Middle frontal gyrus (tissue), 1 donor: ENCODE results near the gene TMEM255B.

Experiments used
- DNase-seq: peaks from one replicate; pipeline ENCODE4 v3.0.0-alpha.2; 2015; ENCODE audit warnings: low spot score; ENCODE audit errors: extremely low spot score

TMEM255B gene

DNA sequence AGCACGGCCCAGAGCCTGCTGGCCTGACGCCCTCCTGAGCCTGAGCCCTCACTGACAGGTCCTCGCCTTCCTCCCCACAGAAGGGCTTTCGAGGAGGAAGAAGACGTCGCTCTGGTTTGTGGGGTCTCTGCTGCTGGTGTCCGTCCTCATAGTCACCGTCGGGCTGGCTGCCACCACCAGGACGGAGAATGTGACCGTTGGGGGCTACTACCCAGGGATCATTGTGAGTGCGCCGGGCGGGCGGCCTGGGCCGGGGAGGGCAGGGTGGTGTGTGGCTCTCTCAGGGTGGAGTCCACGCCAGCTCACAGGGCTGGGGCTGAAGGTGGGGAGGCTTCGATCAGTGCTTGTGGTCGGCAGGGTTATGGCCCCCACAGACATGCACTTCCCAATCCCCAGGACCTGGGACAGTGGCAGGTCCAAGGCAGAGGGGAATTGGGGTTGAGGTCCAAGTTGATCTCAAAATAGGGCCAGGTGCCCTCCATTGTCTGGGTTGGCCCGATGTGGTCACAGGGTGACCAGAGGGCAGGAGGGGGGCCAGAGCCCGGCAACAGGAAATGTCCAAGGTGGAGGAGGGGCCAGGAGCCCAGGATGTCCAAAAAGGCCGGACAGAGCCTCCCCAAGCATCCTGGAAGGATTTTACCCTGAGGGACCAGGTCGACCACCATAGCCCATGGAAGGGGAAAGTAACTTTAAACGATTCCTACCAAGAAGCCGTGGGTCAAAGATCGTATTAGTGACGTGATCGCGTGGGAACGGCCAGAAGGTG, 7.2 kb downstream of the TMEM255B start:
- DNase-seq: no peak

DNA sequence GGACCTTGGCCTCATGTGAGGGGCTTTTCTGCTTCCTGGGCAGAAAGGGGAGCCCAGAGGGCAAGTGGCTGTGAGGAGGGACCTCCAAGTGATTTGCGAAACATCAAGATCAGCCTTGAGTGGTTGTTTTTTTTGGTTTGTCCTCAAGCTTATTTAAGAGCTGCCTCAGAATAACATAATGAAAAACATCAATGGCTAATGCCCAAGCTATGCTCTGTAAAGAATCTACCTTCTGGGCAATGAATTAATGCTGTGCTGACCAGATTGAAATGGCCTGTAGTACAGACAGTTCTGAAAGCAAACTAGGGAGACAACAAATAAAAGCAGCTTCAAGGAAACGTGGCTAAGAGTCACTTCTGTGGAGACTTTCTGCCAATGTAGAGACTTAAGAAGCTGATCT, 8.3 kb downstream of the TMEM255B start:
- DNase-seq: no peak

DNA sequence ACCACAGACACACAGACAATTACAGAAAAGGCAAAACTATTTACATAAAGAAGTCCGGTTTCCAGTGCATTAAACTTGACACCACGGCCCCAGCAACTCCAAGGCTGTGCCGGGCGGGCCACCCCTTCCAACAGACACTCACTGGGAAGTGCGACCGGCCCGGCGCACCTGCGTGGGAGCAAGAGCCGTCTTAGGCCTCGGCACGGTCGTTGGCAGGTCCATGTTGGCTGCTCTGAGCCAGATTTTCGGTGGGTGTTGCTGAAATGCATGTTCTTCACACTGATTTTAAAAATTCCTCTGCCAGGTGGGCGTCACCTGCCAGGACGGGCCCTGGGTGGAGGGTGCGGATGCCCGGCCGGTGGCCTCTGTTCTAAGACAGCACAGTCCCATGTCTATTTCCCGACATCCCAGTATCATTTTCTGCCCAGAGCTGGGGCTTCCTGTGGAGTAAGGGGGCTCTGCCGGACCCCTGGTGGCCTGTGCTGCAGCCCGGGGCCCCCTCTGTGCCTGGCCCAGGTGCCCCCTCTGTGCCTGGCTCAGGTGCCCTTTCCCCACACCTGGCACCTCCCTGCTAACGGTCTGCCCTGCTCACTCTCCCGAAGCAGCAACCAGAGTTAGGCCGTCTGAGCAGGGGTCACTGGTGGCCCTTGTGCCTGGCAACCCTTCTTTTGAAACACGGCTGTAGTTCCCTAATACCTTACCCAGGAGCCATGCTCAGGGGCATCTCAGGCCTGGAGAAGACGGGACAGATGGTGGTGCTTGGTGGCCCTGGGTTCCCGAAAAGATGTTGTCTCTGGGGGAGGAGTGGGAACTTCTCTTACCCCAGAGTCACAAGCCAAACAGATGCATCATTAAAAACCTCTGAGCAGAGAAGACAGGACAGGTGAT, 9.2 kb downstream of the TMEM255B start:
- no peak for DNase-seq

DNA sequence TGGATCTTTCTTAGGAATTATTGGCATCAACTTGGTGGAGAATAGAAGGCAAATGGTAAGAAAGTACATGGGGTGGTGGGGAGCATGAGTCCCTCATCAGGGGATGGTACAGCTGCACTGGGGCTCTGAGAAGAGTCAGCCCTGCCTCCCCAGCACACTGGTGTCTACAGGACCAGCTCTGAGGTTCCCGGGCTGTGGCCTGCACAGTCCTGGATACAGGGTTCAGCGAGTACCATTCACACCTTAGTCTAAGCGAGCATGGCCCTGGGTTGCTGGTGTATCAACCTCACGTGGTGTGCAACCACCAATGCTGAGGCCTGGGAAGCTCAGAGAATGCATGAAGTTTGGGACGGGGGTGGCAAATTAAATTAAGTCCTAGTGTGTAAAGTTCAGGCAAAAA, 10.1 kb downstream of the TMEM255B start:
- DNase-seq: no peak

DNA sequence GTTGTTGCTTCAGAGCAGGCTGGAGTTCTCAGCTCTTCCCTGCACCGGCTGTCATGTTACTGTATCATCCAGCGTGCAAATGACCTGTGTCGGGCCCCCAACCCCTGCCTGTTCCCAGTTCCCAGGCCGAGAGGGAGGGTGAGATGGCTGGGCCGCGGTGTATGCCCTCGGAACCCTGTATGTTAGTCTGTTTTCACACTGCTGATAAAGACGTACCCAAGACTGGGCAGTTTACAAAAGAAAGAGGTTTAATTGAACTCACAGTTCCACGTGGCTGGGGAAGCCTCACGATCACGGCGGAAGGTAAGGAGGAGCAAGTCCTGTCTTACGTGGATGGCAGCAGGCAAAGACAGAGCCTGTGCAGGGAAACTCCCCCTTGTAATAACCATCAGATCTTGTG, 10.9 kb downstream of the TMEM255B start:
- DNase-seq: no peak

DNA sequence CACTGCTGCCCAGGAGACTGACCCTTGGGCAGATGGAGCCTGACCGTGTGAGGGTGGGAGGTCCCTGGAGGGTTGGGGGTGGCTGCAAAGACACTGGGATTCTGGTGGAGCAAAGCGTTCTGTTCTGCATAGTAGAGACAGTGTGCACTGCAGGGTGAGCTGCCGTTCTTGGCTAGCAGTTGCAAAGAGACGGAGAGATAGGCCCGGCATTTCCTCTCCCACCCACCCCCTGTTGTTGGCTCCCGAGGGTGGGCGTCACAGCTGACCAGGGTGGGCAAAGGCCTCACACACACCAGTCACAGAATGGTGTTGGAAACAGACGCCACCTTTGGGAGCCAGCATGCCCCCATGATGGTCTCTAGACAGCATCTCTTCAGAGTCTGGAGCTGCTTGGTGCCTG, 11.4 kb downstream of the TMEM255B start:
- DNase-seq: no peak

DNA sequence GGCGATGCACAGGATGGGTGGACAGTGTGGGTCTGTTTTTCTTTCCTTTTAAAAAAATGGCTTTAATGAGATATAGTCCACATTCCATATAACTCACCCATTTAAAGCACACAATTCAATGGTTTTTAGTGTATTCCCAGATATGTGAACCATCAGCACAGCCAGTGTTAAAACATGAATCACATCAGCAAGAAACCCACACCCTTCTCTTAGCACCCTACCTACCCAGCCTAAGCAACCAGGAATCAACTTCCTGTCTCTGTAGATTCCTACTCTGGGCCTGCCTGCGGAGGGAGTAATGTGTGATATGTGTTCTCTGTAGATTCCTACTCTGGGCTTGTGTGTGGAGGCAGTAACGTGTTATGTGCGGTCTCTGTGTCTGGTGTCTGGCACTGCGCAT, 11.9 kb downstream of the TMEM255B start:
- DNase-seq: no peak

DNA sequence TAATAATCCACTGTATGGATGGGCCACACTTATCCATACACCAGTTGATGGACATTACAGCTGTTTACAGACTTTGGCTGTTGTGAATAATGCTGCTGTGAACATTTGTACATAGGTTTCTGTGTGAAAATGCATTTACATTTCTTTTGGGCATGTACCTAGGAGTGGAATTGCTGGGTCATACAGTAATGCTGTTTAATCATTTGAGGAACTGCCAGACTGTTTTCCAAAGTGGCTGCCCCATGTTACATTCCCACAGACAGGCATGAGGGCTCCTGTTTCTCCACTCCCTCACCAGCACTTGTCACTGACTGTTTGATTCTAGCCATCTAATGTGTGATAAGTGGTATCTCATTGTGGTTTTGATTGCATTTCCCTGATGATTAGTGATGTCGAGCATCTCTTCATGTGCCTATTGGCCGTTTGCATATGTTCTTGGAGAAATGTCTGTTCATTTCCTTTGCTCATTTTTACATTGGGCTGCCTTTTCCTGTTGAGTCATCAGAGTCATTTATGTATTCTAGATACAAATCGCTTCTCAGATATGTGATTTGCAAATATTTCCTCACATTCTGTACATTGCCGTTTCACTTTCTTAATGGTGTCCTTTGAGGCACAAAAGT, 12.8 kb downstream of the TMEM255B start:
- no peak for DNase-seq

DNA sequence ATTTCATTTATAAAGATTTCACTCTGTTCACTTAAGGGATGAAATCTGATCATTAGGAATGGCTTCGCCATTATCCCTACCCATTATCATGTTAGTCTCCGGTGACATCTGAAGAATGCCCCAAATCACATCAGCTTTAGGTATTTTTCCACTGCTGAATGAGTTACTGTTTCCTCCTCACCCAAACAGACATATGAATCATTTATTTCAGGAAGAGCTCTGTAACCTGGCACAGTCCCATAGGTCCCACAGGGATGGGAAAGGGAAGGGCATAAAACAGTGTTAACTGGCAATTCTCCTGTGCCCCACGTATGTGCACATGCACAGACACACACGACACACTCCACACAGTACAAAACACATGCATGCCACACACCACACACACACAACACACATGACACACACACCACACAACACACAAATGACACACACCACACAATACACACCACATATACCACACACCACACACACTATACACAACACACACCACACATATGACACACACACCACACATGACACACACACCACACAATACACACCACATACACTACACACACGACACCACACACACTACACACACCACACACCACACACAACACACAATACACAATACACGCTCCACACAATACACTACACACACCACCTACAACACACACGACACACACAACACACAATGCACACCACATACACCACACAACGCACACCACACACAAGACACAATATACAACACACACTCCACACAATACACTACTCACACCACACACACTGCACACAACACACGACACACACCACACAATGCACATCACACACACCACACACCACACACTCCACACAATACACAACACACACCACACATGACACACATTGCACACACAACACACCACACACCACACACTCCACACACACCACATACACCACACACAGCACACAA, 15.4 kb downstream of the TMEM255B start:
- no peak for DNase-seq

DNA sequence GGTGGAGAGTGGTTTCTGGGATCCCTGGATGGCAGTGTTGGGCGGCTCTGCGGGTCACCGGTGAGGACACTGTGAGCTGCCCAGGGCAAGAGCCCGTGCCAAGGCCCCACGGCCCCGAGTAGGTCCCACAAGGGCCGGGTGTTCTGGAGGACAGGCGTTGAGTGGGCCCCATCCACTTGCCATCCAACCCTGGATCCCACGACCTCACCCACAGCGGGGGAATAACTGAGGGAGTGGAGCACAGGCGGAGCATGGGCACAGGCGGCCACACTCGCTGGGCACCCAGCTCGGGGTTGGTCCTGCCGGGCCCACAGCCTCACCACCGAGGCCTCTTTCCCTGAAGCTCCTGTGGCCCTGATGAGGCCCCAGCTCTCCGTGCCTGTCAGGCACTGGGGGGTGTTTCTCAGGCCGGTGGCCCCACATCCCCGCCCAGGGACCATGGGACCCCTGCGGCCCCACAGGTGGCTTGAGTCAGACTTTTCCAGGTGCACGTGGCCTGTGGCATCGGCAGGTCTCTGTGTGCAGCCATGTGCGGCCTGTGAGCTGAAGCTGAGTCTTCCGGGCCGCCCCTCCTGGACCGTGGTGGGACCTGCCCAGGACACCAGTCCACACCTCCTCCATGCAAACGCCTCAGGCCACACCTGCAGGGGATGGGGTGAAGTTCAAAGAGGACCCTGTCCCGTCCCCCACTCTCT, 16.6 kb downstream of the TMEM255B start:
- DNase-seq: no peak

DNA sequence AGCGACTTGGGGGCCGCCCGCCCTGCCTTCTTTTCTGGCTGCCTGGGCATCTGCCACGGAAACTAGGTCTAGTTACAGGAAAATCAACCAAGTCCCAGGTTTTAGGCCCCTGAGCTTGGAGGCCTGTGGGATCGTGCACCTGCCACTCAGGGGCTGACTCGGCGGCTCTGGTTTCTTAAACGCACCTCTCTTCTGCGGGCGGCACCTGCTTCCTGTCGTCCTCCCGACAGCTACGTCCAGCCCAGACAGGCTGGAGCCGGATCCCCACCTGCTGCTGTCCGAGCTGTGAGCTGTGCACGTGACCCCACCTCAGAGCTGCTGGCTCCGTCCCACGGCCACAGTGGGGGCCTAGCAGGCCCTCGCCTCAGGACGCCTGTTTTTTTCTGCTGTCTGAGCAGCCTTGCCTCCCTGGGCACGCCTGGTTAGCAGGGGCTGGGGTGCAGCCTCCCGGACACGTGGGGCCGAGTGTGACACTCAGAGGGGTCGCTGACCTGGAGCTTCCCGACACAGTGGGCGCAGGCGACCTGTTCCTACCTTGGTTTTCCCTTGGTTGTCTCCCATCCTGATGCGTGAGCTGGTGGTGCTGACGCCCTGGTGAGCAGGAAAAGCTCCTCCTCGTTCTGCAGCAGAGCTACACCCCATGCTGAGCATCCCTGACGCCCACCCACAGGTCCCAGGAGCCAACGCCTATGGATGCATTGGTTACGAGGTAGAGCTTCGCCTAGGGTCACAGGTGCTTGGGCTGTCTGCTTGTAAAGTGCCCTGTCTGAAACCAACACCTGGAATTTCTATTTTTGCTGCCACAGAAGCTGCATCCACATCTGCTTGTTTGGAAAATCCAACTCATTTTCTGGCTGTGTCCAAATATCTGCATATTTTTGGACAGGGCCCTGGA, 17.5 kb downstream of the TMEM255B start:
- no peak for DNase-seq

DNA sequence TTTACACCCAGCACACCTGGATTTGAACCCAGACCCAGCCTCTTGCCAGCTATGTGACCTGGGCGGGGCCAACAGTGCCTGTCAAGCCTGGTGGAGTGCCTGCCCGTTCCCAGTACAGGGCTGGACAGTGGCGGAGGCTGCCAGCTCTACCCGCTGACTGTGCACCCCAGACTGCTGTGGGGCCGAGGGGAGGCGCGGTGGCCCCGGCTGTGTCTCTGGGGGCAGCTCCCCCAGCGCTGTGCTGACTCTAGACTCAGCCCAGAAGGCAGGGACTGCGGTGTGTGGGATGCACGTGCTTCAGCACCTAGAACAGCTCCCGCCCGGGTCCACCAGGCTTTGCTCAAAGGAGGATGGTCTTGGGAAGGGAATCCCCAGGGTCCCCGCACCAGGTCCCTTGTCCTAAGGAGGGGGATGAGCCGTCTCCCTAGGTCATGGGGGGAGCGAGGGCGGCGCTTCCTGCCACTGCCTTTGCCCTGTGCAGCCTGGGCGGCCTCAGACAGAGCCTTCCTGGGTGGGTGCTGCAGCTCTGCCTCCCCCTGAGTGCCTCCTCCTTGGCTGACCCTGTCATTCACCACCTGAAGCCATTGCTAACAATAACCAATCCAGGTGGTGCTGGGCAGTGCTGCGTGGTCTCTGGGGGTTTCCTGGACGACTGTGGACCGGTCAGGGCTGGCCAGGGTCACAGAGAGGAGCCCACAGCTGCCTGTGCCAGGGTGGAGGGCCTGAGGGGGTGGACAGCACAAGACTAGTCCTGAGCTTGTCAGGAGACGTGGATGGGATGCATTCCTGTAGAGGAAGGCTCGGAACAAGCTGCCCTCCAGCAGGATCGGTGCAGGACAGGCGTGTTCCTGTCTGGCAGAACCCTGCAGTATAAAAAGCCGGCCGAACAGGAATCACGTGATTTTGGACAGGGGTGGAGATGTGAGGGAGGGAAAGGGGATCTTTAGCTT, 18.6 kb downstream of the TMEM255B start:
- DNase-seq: no peak

DNA sequence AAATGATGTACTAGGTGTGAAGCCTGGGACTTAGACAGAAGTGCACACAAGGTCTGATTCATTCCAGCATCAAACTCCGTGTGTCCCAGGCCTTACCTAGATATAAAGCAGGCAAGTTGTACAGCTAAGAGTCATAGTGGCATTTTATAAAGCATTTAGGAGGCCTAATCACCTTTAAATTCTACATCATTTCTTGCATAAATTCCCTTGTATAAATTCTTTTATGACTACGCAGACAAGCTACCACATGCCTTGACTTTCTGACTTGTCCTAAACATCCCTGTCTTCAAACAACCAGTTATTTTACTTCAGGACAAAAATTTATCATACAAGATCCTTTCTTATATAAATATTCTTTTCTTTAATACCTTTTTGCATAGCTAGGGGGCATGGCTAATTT, 22.5 kb downstream of the TMEM255B start:
- DNase-seq: no peak

DNA sequence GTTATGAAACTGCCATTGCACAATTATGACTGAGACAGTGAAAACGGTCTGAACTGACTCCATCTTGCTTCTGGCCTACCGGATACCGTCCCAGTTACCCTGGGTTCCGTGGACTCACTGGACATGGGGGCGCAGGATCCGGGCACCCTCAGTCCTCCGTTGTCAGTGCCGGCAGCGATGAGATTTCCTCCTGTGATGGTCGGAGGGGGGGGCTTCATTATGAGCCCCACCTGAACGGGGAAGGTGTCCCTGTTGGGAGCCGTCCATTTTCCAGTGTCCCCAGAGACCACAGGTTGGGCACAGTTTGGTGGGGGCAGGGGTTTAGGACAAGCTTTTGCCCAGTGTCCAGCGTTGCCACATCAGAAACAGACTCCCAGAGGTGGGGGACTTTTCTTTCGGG, 23.4 kb downstream of the TMEM255B start:
- DNase-seq: no peak

DNA sequence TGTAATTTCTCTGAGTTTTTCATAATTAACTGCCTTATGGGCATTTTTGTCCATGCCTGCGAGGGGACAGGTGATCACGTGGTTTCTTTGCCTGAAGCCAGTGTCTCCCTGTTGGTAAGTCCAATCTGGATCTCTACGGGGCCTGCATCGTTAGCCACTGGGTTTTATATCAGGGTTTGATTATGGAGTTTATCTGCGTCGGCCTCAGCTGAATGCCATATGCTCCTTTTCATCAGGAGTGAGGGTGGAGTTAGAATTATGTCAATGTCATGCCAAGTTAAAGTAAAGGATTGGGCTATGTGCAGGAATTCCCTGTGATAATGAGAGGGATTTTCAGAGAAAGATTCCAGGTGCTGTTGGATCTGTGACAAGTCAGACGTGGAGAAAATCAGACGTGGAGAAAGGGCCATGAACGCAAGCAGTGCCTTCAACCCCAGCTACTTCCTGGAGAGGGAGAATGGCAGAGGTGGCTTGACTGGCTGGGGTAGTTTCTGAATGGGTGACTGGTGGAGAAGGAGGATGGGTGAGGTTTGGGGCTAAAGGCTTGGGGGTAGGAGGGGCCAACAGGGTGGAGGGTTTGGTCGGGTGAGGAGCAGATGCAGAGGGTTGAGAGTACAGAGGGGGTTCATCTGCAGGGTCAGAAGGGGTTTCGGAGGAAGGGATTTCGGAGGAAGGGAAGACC, 24.3 kb downstream of the TMEM255B start:
- DNase-seq: no peak

DNA sequence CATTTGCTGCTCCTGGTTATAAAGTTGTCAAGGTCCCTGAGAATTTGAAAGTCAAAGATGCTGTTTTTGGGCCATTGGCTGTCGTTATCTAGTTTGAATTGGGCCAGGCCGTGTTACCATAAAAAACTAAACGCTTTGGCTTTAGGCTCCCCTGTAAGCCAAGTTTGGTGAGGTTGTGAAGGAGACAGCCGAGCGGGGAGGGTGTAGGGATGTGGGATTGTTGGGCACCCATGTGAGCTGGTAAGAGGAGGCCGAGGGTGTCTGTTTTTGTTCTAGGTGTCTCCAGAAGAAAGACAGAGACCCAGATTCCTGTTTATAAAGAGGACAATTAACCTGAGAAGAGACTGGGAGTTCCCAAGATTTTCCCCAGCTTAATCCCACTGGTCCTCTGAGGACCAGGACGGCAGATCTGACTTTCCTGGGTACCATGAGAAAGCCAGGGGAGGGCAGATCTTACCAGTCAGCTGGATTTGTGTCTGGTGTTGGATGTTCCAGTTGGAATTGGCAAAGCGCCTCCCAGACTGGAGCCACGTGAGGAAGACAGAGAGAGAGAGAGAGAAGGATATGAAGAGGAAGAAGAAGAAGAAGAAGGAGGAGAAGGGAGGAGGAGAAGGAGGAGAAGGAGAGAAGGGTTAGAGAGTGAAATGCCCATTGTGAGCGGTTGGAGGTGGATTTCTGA, 25.1 kb downstream of the TMEM255B start:
- DNase-seq: no peak

DNA sequence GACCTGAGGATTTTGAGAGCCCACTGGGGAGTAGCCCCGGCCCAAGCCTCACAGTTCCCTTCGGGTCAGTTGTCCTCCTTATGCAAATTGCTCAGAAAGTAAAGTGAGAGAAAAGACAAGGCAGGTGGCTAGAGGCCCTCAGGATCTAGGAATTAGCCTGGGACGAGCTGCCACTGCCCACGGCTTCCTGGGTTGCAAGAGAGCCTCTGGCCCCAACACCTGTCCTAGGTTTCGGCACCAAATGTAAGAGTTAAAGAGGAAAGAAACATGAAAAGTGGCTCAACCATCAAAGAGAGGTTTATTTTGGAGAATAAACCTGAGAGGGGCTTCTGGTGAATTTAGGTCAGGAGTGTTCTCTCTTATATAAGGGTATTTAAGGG, 25.6 kb downstream of the TMEM255B start:
- DNase-seq: no peak
